ENCODE data around the gene ACTN1.

The ACTN1 gene

GRCh38 chr14:68921666-68922065, 57.4 kb downstream of the ACTN1 start:
- in situ Hi-C loops (cut with HindIII; ENCODE audit: low sequenced_read_pairs) = no loop called here

- in situ Hi-C loops (cut with HindIII; ENCODE audit: low sequenced_read_pairs) = no loop called here
These were observed 58.1 kb downstream of the ACTN1 start for GRCh38 chr14:68921049-68921448.

DNA sequence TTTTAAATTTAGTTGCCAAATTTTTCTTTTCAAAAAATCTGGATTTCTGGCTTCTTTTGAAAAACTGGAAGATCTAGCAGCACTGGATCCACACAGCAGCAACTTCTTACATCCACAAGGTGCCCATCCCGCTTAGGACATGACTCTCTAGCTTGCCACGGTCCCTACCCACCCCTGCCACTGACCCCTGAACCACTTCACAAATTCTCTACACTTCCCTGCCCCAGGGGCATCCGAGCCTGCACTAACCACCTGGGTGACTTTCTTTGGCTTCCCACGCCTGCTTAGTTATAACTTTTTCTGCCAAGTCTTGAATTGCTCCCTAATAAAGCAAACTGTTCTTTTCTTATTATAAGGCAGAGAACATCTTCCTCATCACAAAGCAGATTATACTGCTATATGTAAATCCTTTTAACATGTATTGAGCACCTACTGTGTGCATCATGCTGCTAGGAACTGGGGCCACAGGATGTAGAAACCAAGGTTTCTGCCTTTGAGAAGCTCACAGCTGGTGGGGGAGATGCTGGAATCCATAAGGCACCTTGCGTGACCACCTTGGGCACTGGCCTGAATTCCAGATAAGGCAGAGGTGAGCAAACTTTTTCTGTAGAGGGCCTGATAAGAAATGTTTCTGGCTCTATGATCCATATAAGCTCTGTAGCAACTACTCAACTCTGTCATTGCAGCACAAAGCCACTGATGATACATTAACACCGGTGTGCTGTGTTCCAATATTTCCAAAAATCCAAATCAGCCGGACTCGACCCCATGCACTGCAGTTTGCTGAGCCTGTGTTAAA, 59.8 kb downstream of the ACTN1 start:
- in situ Hi-C loops (cut with HindIII; ENCODE audit: low sequenced_read_pairs) = no loop called here

- in situ Hi-C loops (cut with HindIII; ENCODE audit: low sequenced_read_pairs) = no loop called here
These were observed 60.5 kb downstream of the ACTN1 start for GRCh38 chr14:68918612-68919011.

DNA sequence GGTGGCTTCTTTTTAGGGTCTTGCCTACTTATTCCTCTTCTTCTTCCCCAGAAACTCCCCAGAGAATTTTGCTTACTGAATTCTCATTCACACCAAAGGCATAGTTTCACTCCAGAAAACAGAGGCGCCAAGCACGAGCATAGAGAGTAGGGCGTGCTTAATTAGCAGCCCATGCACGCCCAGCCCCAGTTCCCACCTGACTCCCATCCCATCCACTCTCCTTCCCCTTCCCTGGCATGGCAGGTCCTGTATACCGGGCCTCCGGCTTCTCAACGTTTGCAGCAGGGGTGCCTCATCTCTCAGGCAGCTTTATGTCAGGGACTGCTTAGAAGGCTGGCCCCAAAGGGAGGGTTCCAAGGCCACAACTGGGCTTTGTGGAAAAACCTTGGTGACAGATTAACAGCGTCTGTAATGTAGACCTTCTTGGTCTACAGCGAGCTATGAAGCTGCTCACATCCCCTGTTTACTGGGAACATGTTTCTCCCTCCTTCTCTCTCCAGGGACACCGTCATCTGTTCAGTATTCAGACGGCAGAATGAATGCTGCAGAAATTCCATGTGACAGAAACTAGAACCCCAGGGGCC, 62.7 kb downstream of the ACTN1 start:
- in situ Hi-C loops (cut with HindIII; ENCODE audit: low sequenced_read_pairs) = no loop called here

- in situ Hi-C loops (cut with HindIII; ENCODE audit: low sequenced_read_pairs) = no loop called here
These were observed 65.6 kb downstream of the ACTN1 start for GRCh38 chr14:68913516-68913915.

- in situ Hi-C loops (cut with HindIII; ENCODE audit: low sequenced_read_pairs) = no loop called here
These were observed 67.4 kb downstream of the ACTN1 start for GRCh38 chr14:68911594-68912227.

- in situ Hi-C loops (cut with HindIII; ENCODE audit: low sequenced_read_pairs) = no loop called here
These were observed 68.6 kb downstream of the ACTN1 start for GRCh38 chr14:68910540-68910939.

- in situ Hi-C loops (cut with HindIII; ENCODE audit: low sequenced_read_pairs) = no loop called here
These were observed 70.3 kb downstream of the ACTN1 start for GRCh38 chr14:68908803-68909202.

GRCh38 chr14:68908201-68908600, 70.9 kb downstream of the ACTN1 start:
- in situ Hi-C loops (cut with HindIII; ENCODE audit: low sequenced_read_pairs) = no loop called here

GRCh38 chr14:68906439-68906838, 72.7 kb downstream of the ACTN1 start:
- in situ Hi-C loops (cut with HindIII; ENCODE audit: low sequenced_read_pairs) = no loop called here

- in situ Hi-C loops (cut with HindIII; ENCODE audit: low sequenced_read_pairs) = no loop called here
These were observed 73.8 kb downstream of the ACTN1 start for GRCh38 chr14:68905107-68905895.

DNA sequence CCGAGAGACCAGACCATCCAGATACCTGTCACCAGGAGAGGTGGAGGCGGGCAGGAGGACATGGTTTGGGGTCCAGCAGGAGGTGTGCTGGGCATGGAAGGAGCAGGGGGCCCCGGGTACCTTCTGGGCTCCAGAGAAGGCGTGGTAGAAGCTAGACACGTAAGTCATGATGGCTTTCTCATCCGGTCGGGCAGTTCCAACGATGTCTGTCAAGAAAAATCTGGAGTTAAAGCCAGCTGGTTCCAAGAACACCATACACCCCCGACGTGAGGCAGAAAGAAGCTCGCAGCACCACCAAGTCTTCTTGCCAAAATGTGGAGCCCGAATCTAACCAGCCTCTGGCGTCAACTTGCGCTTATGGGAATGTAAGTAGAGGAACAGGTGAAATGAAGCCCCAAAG, 76.7 kb downstream of the ACTN1 start:
- in situ Hi-C loops (cut with HindIII; ENCODE audit: low sequenced_read_pairs) = loop anchor here (5.0 kb wide), 1 partner anchor 55 kb away; no protein-coding TSS in a partner anchor

- in situ Hi-C loops (cut with HindIII; ENCODE audit: low sequenced_read_pairs) = no loop called here
These were observed 80.0 kb downstream of the ACTN1 start for GRCh38 chr14:68899033-68899603.

DNA sequence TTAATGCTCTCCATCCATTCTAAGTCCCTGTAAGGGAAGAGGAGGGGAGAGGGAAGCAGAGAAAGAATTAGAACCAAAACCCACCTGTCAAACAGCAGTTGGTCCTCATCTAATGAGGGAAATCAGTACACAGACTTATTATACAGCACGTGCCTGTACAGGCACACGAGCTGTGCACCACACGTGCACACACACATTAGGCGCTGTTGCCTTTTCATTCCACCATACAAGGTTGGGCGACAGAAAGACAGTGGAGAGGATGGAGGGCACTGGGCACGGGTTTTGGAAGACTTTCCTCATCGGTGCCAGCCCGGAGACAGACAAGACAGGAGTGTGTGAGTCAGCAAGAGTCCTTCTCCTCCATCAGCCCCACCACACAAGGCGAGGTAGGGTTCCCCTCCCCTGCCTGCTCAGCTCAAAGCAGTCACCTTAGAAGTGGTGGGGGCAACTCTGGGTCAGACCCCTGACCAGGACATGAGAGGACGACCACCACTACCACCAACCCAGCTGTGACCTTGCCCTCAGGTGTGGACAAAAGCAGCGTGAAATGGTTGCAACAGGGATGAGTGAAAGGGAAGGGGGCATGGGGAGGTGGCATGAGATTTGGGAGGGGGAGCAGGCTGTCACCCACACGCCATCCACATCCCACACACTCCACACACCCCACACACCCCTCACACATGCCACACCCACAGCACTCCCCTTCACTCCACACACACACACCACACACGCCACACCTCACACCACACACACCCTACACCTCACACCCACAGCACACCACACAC, 80.7 kb downstream of the ACTN1 start:
- in situ Hi-C loops (cut with HindIII; ENCODE audit: low sequenced_read_pairs) = no loop called here

GRCh38 chr14:68897559-68898155, 81.4 kb downstream of the ACTN1 start:
- in situ Hi-C loops (cut with HindIII; ENCODE audit: low sequenced_read_pairs) = no loop called here

GRCh38 chr14:68896132-68896531, 83.0 kb downstream of the ACTN1 start:
- in situ Hi-C loops (cut with HindIII; ENCODE audit: low sequenced_read_pairs) = no loop called here

- in situ Hi-C loops (cut with HindIII; ENCODE audit: low sequenced_read_pairs) = no loop called here
These were observed 84.0 kb downstream of the ACTN1 start for GRCh38 chr14:68894802-68895703.

GRCh38 chr14:68894123-68894522, 85.0 kb downstream of the ACTN1 start:
- in situ Hi-C loops (cut with HindIII; ENCODE audit: low sequenced_read_pairs) = no loop called here

All from endothelial cell of hepatic sinusoid (primary cell).